NCI-H2107 (cell line): Measurements from ENCODE around the gene PLGRKT.
"Not testable (repeated sequence)": the region's sequence is repeated elsewhere in the genome, so short reads cannot be mapped to it uniquely, and the experiment has no call there.

Source experiments
- DNase-seq: peaks from one replicate; lab custom pipeline; 2025; lab: John Stamatoyannopoulos, UW

The PLGRKT gene

GRCh38 chr9:5375790-5376477 lies 61.8 kb downstream of the PLGRKT start:
- no peak for DNase-seq

GRCh38 chr9:5375091-5375490 lies 62.6 kb downstream of the PLGRKT start:
- no peak for DNase-seq

- no peak for DNase-seq
These were observed 73.3 kb downstream of the PLGRKT start for GRCh38 chr9:5364294-5365024.

- no peak for DNase-seq
These were observed 76.3 kb downstream of the PLGRKT start for GRCh38 chr9:5361326-5362010.

- DNase-seq, result no peak
These were observed 77.4 kb downstream of the PLGRKT start for GRCh38 chr9:5360341-5360740.

- no peak for DNase-seq
These were observed 80.2 kb downstream of the PLGRKT start for GRCh38 chr9:5357431-5358105.

- no peak for DNase-seq
These were observed 81.9 kb downstream of the PLGRKT start for GRCh38 chr9:5355817-5356216.

GRCh38 chr9:5355226-5355625 lies 82.5 kb downstream of the PLGRKT start:
- no peak for DNase-seq

- DNase-seq, result no peak
These were observed 83.5 kb downstream of the PLGRKT start for GRCh38 chr9:5354184-5354583.

GRCh38 chr9:5352637-5353248 lies 85.0 kb downstream of the PLGRKT start:
- DNase-seq, result no peak

- not testable (repeated sequence) for DNase-seq
These were observed 98.4 kb downstream of the PLGRKT start, which contains the start of gene RLN1 for GRCh38 chr9:5338992-5339981. TSS of gene RLN1 (minus strand) at chr9:5339876. CDS start at chr9:5339746, 130 bp downstream.

GRCh38 chr9:5336688-5337087 lies 101.0 kb downstream of the PLGRKT start:
- no peak for DNase-seq

- not testable (repeated sequence) for DNase-seq
These were observed 106.4 kb downstream of the PLGRKT start for GRCh38 chr9:5331276-5331675.

- DNase-seq, result no peak
These were observed 110.7 kb downstream of the PLGRKT start for GRCh38 chr9:5326893-5327548.

GRCh38 chr9:5326187-5326586 lies 111.5 kb downstream of the PLGRKT start:
- no peak for DNase-seq

- DNase-seq, result not testable (repeated sequence)
These were observed 116.1 kb downstream of the PLGRKT start for GRCh38 chr9:5321601-5322000.

- no peak for DNase-seq
These were observed 116.7 kb downstream of the PLGRKT start for GRCh38 chr9:5321058-5321457.

- DNase-seq, result not testable (repeated sequence)
These were observed 121.3 kb downstream of the PLGRKT start for GRCh38 chr9:5316406-5316805.

GRCh38 chr9:5315187-5315923 lies 122.4 kb downstream of the PLGRKT start:
- no peak for DNase-seq
